Liver (tissue), 9 donors: ENCODE data around the gene SON. TPM values are rescaled to one million over a fixed set of nuclear protein-coding genes. Genes with fewer than 3 reads are reported as not detected.
"Not testable (repeated sequence)": the region's sequence is repeated elsewhere in the genome, so short reads cannot be mapped to it uniquely, and the experiment has no call there.

Source experiments
- DNase-seq: peaks from one replicate; pipeline ENCODE4 v3.0.0-alpha.2; 2017; ENCODE audit warnings: low spot score
- H3K27ac ChIP-seq, 2 donors: one replicate each; pipeline ENCODE4 v1.7.0; 2013; ENCODE audit warnings: inconsistent platforms in 2 of 2, low read length in 2 of 2, control low read depth in 1 of 2, low read depth in 1 of 2, mild to moderate bottlenecking in 1 of 2
- H3K27me3 ChIP-seq, 4 donors: one replicate each; pipeline versions ENCODE4 v1.6.1 to v1.7.0; 2013; ENCODE audit warnings: low read length in 3 of 4, inconsistent platforms in 1 of 4, mild to moderate bottlenecking in 1 of 4, moderate library complexity in 1 of 4; ENCODE audit not compliant: control insufficient read depth in 4 of 4, insufficient read depth in 4 of 4
- H3K36me3 ChIP-seq, 4 donors: one replicate each; pipeline versions ENCODE4 v1.6.1 to v1.7.0; 2013; ENCODE audit warnings: low read length in 3 of 4, mild to moderate bottlenecking in 3 of 4, low read depth in 1 of 4, moderate library complexity in 1 of 4; ENCODE audit not compliant: control insufficient read depth in 4 of 4, insufficient read depth in 3 of 4
- H3K4me1 ChIP-seq, 4 donors: one replicate each; pipeline versions ENCODE4 v1.6.1 to v1.7.0; 2013; ENCODE audit warnings: low read length in 3 of 4, mild to moderate bottlenecking in 3 of 4, moderate library complexity in 1 of 4; ENCODE audit not compliant: control insufficient read depth in 4 of 4, insufficient read depth in 4 of 4
- H3K4me3 ChIP-seq, 3 donors: one replicate each; pipeline versions ENCODE4 v1.6.1 to v1.7.0; 2013; ENCODE audit warnings: low read length in 3 of 3, control low read depth in 1 of 3, low read depth in 1 of 3, mild to moderate bottlenecking in 1 of 3
- H3K9ac ChIP-seq, 2 donors: one replicate each; pipeline ENCODE4 v1.7.0; 2013; ENCODE audit warnings: low read length in 2 of 2, mild to moderate bottlenecking in 2 of 2, moderate library complexity in 2 of 2, control low read depth in 1 of 2, low read depth in 1 of 2
- H3K9me3 ChIP-seq, 4 donors: one replicate each; pipeline versions ENCODE4 v1.6.1 to v1.7.0; 2013; ENCODE audit warnings: low read length in 3 of 4; ENCODE audit not compliant: control insufficient read depth in 4 of 4
- ATF3 ChIP-seq: IDR thresholded peaks from 2 replicates; pipeline ENCODE4 v1.6.1; 2016; ENCODE audit warnings: antibody characterized with exemption
- CTCF ChIP-seq: fragments of 150-350 bp; IDR thresholded peaks from 2 replicates; pipeline ENCODE4 v1.5.1; 2017; ENCODE audit warnings: improper control_type of control experiment, low read depth, low read length; ENCODE audit not compliant: missing input control
- EGR1 ChIP-seq, 2 donors: IDR thresholded peaks; 2 replicates each; pipeline ENCODE4 v1.6.1; 2016 to 2018; ENCODE audit warnings: antibody characterized with exemption in 2 of 2, low read depth in 2 of 2
- FOXA1 ChIP-seq: IDR thresholded peaks from 2 replicates; pipeline ENCODE4 v1.6.1; 2016; ENCODE audit warnings: antibody characterized with exemption
- FOXA2 ChIP-seq: IDR thresholded peaks from 2 replicates; pipeline ENCODE4 v1.6.1; 2016; ENCODE audit warnings: antibody characterized with exemption
- GABPA ChIP-seq, 2 donors: IDR thresholded peaks in 1 of 2; conservative IDR thresholded peaks in 1 of 2; 2 replicates each; pipeline ENCODE4 v1.6.1; 2016; ENCODE audit warnings: antibody characterized with exemption in 2 of 2, mild to moderate bottlenecking in 1 of 2, moderate library complexity in 1 of 2
- HNF4A ChIP-seq, 2 donors: conservative IDR thresholded peaks; 2 replicates each; pipeline ENCODE4 v1.6.1; 2016; ENCODE audit warnings: antibody characterized with exemption in 2 of 2, mild to moderate bottlenecking in 2 of 2
- HNF4G ChIP-seq: IDR thresholded peaks from 2 replicates; pipeline ENCODE4 v1.6.1; 2016; ENCODE audit warnings: antibody characterized with exemption
- JUND ChIP-seq, 2 donors: IDR thresholded peaks; 2 replicates each; pipeline ENCODE4 v1.6.1; 2016; ENCODE audit warnings: antibody characterized with exemption in 2 of 2
- MAX ChIP-seq: IDR thresholded peaks from 2 replicates; pipeline ENCODE4 v1.6.1; 2016; ENCODE audit warnings: antibody characterized with exemption
- NR2F2 ChIP-seq: IDR thresholded peaks from 2 replicates; pipeline ENCODE4 v1.6.1; 2016; ENCODE audit warnings: antibody characterized with exemption
- RAD21 ChIP-seq, 2 donors: IDR thresholded peaks; 2 replicates each; pipeline ENCODE4 v1.6.1; 2016; ENCODE audit warnings: antibody characterized with exemption in 2 of 2, mild to moderate bottlenecking in 2 of 2
- RXRA ChIP-seq, 2 donors: IDR thresholded peaks; 2 replicates each; pipeline ENCODE4 v1.6.1; 2017 to 2018; ENCODE audit warnings: antibody characterized with exemption in 2 of 2, mild to moderate bottlenecking in 1 of 2
- SP1 ChIP-seq: IDR thresholded peaks from 2 replicates; pipeline ENCODE4 v1.6.1; 2018; ENCODE audit warnings: antibody characterized with exemption, mild to moderate bottlenecking
- TAF1 ChIP-seq: conservative IDR thresholded peaks from 2 replicates; pipeline ENCODE4 v1.6.1; 2016; ENCODE audit warnings: antibody characterized with exemption, mild to moderate bottlenecking
- YY1 ChIP-seq: IDR thresholded peaks from 2 replicates; pipeline ENCODE4 v1.6.1; 2016; ENCODE audit warnings: antibody characterized with exemption, mild to moderate bottlenecking
- ZBTB33 ChIP-seq: IDR thresholded peaks from 2 replicates; pipeline ENCODE4 v1.6.1; 2016; ENCODE audit warnings: antibody characterized with exemption
- WGBS: extraction: QIAGEN DNeasy Blood & Tissue Kit; methylation state at CpG from one replicate; pipeline ENCODE4 v1.1.7; 2013; 5-methylcytosine and 5-hydroxymethylcytosine counted together
- polyA plus RNA-seq, 2 donors: library from polyadenylated mRNA; stranded (reverse) in 1 of 2; unstranded in 1 of 2; fragments of 200-250 nt in 1 of 2; fragments of >200 nt in 1 of 2; fragmentation: Nextera tagmentation in 1 of 2; extraction: Ambion mirVana in 1 of 2; gene quantifications; one replicate each; pipeline versions ENCODE4 v1.2.1 to v1.2.3, GENCODE V29; 2013 to 2015
- total RNA-seq, 2 donors: library from RNA; depleted of rRNA; stranded (reverse); fragments of >200 nt; gene quantifications; one replicate each; pipeline ENCODE4 v1.2.3, GENCODE V29; 2014
- donor health status: healthy.
- donor health status: healthy.
- donor health status: healthy.
- donor health status: healthy.
- donor health status: healthy.

SON gene
- total and polyA plus RNA-seq, 4 donors: 42.7 to 264 (median 157) TPM

GRCh38 chr21:33505833-33506232, 37.0 kb upstream of the SON start:
- peaks cover 2 to 52% (median 35%) of the 10 kb centered on the region in 4 donors for H3K36me3 ChIP-seq
- TF ChIP-seq MAX: no peak
- no peak for TF ChIP-seq JUND (IDR thresholded peaks at IDR 0.05)
- no peak for TF ChIP-seq RXRA (IDR thresholded peaks at IDR 0.05)
- no peak for TF ChIP-seq CTCF
- no peak for TF ChIP-seq NR2F2
- TF ChIP-seq EGR1 (IDR thresholded peaks at IDR 0.05; ENCODE audit: low read depth in 2 of 2): no peak
- TF ChIP-seq FOXA1: no peak
- TF ChIP-seq YY1: no peak
- TF ChIP-seq ZBTB33: no peak
- no peak for TF ChIP-seq GABPA (IDR thresholded peaks at IDR 0.05 in 1 of 2, conservative IDR thresholded peaks at IDR 0.05 in 1 of 2)
- no peak for TF ChIP-seq HNF4A (conservative IDR thresholded peaks at IDR 0.05)
- no peak for TF ChIP-seq RAD21 (IDR thresholded peaks at IDR 0.05)
- no peak for TF ChIP-seq FOXA2
- TF ChIP-seq SP1: no peak
- TF ChIP-seq TAF1: no peak
- TF ChIP-seq ATF3: no peak
- TF ChIP-seq HNF4G: no peak
- 97% methylated on average over 8 of the region's 8 CpGs for WGBS

GRCh38 chr21:33507003-33507402, 35.8 kb upstream of the SON start:
- not testable (repeated sequence) for H3K27me3 ChIP-seq, H3K9ac ChIP-seq, H3K9me3 ChIP-seq, H3K4me3 ChIP-seq, H3K27ac ChIP-seq, H3K4me1 ChIP-seq, DNase-seq
- peaks cover 2 to 57% (median 43%) of the 10 kb centered on the region in 4 donors for H3K36me3 ChIP-seq
- WGBS: 99% methylated on average over 1 of the region's 1 CpG

More at GRCh38 chr21:33505833-33506232, 37.0 kb upstream of the SON start:
- H3K27me3 ChIP-seq: no peaks in the 10 kb centered on the region
- H3K4me3 ChIP-seq: no peak overlapping the region
- H3K27ac ChIP-seq: no peak overlapping the region
- H3K9me3 ChIP-seq: no peaks in the 10 kb centered on the region
- H3K4me1 ChIP-seq: no peaks in the 10 kb centered on the region
- H3K9ac ChIP-seq: no peak overlapping the region
- DNase-seq: no peak

- H3K4me3 ChIP-seq: no peak overlapping the region
- H3K4me1 ChIP-seq: no peaks in the 10 kb centered on the region
- no peaks in the 10 kb centered on the region for H3K9me3 ChIP-seq
- DNase-seq: peak; percentile 74
- H3K36me3 ChIP-seq: peaks cover 5 to 50% (median 30%) of the 10 kb centered on the region in 4 donors
- WGBS: 95% methylated on average over 8 of the region's 8 CpGs
- no peak overlapping the region for H3K9ac ChIP-seq
- TF ChIP-seq JUND (IDR thresholded peaks at IDR 0.05) (no peak), EGR1 (IDR thresholded peaks at IDR 0.05; ENCODE audit: low read depth in 2 of 2) (no peak), GABPA (IDR thresholded peaks at IDR 0.05 in 1 of 2, conservative IDR thresholded peaks at IDR 0.05 in 1 of 2) (no peak), ZBTB33 (no peak), SP1 (no peak)
- H3K27ac ChIP-seq: no peak overlapping the region
- no peaks in the 10 kb centered on the region for H3K27me3 ChIP-seq
Observed at GRCh38 chr21:33510826-33511225, 32.0 kb upstream of the SON start.
